Tibial nerve (tissue), 4 donors: Measurements from ENCODE around the gene FAM237A. TPM values are rescaled to one million over a fixed set of nuclear protein-coding genes. Genes with fewer than 3 reads are reported as not detected.

Experiments used
- DNase-seq, 2 donors: peaks; one replicate each; pipeline ENCODE4 v3.0.0-alpha.2; 2019; ENCODE audit warnings: low spot score in 2 of 2
- H3K27ac ChIP-seq, 4 donors: fragments of 200-600 bp; sonication (generic) in 3 of 4; one replicate each; pipeline ENCODE4 v1.5.1; 2017 to 2019; ENCODE audit warnings: mild to moderate bottlenecking in 1 of 4
- H3K27me3 ChIP-seq, 2 donors: fragments of 200-600 bp; sonication (generic) in 1 of 2; one replicate each; pipeline versions ENCODE4 v1.5.1 to v1.6.0; 2017 to 2019
- H3K36me3 ChIP-seq, 3 donors: fragments of 200-600 bp; sonication (generic); one replicate each; pipeline ENCODE4 v1.5.1; 2018 to 2019
- H3K4me1 ChIP-seq, 4 donors: fragments of 200-600 bp; sonication (generic) in 3 of 4; one replicate each; pipeline ENCODE4 v1.5.1; 2017 to 2019
- H3K4me3 ChIP-seq, 4 donors: fragments of 200-600 bp; sonication (generic) in 3 of 4; one replicate each; pipeline ENCODE4 v1.5.1; 2017 to 2019; ENCODE audit warnings: mild to moderate bottlenecking in 1 of 4, moderate library complexity in 1 of 4
- H3K9me3 ChIP-seq, 4 donors: fragments of 200-600 bp; sonication (generic) in 3 of 4; one replicate each; pipeline ENCODE4 v1.5.1; 2017 to 2019
- CTCF ChIP-seq, 5 experiments: fragments of 200-600 bp in 3 of 5; fragments of 450-650 bp in 2 of 5; sonication (generic) in 3 of 5; IDR thresholded peaks; one replicate each; pipeline ENCODE4 v1.5.1; 2016 to 2019; ENCODE audit warnings: antibody characterized with exemption in 5 of 5, mild to moderate bottlenecking in 3 of 5, moderate library complexity in 2 of 5
- EP300 ChIP-seq, 2 donors: sonication (generic); formaldehyde crosslinking; IDR thresholded peaks; one replicate each; pipeline ENCODE4 v1.6.1; 2017; ENCODE audit warnings: antibody characterized with exemption in 2 of 2, mild to moderate bottlenecking in 1 of 2
- POLR2A ChIP-seq, 2 donors: fragments of 450-650 bp; IDR thresholded peaks; one replicate each; pipeline ENCODE4 v1.6.1; 2017; ENCODE audit warnings: antibody characterized with exemption in 2 of 2, mild to moderate bottlenecking in 2 of 2, moderate library complexity in 2 of 2
- WGBS, 2 donors: methylation state at CpG; one replicate each; pipeline ENCODE4 v1.1.5; 2018; 5-methylcytosine and 5-hydroxymethylcytosine counted together
- total RNA-seq, 4 donors: library from RNA; depleted of rRNA; stranded (reverse); fragments of >200 nt; gene quantifications; one replicate each; pipeline ENCODE4 v1.1.0, GENCODE V29; 2016

FAM237A gene
- total RNA-seq, result not detected

GRCh38 chr2:206642075-206643025 is at the start of gene FAM237A:
FAM237A (plus strand) TSS chr2:206642487; CDS start chr2:206644237, 1,750 bp downstream.
- Histone ChIP-seq H3K27me3 (peaks cover 0 to 26% of the 10 kb centered on the region in 2 donors), H3K4me3 (no peak within 1 kb of the TSS), H3K9me3 (peaks cover 0 to 5% (median 0%) of the 10 kb centered on the region in 4 donors), H3K36me3 (no peaks in the 10 kb centered on the region), H3K4me1 (peaks cover 0 to 8% (median 0%) of the 10 kb centered on the region in 4 donors), H3K27ac (no peak within 1 kb of the TSS)
- 3 to 6% methylated on average over 38 to 55 of the region's 56 CpGs for WGBS, 2 donors
- peak in 1 of 2 donors; percentile 11 for DNase-seq
- TF ChIP-seq POLR2A (IDR thresholded peaks at IDR 0.05) (no peak), EP300 (IDR thresholded peaks at IDR 0.05) (no peak), CTCF (IDR thresholded peaks at IDR 0.05) (no peak)

- Histone ChIP-seq H3K9me3 (no peaks in the 10 kb centered on the region), H3K27me3 (no peaks in the 10 kb centered on the region), H3K4me3 (no peak overlapping the region), H3K4me1 (no peaks in the 10 kb centered on the region), H3K36me3 (peaks cover 0 to 31% (median 0%) of the 10 kb centered on the region in 3 donors), H3K27ac (no peak overlapping the region)
- WGBS, 2 donors, result 94 to 95% methylated on average over 3 of the region's 3 CpGs
- TF ChIP-seq CTCF (IDR thresholded peaks at IDR 0.05), result no peak
- TF ChIP-seq POLR2A (IDR thresholded peaks at IDR 0.05), result no peak
- TF ChIP-seq EP300 (IDR thresholded peaks at IDR 0.05), result no peak
- no peak for DNase-seq
Observed at GRCh38 chr2:206597717-206598218, 44.5 kb upstream of the FAM237A start.

- Histone ChIP-seq H3K9me3 (no peaks in the 10 kb centered on the region), H3K4me3 (no peak overlapping the region), H3K27ac (no peak overlapping the region), H3K36me3 (peaks cover 0 to 5% (median 0%) of the 10 kb centered on the region in 3 donors), H3K4me1 (no peaks in the 10 kb centered on the region), H3K27me3 (no peaks in the 10 kb centered on the region)
- WGBS, 2 donors, result 93% methylated on average over 3 of the region's 3 CpGs
- no peak for TF ChIP-seq POLR2A (IDR thresholded peaks at IDR 0.05)
- TF ChIP-seq CTCF (IDR thresholded peaks at IDR 0.05), result no peak
- no peak for TF ChIP-seq EP300 (IDR thresholded peaks at IDR 0.05)
- no peak for DNase-seq
Observed at GRCh38 chr2:206603243-206603642, 39.0 kb upstream of the FAM237A start.

GRCh38 chr2:206610451-206610850 is 31.8 kb upstream of the FAM237A start:
- Histone ChIP-seq H3K4me3 (no peak overlapping the region), H3K9me3 (no peaks in the 10 kb centered on the region), H3K36me3 (peaks cover 0 to 13% (median 0%) of the 10 kb centered on the region in 3 donors), H3K4me1 (no peaks in the 10 kb centered on the region), H3K27me3 (no peaks in the 10 kb centered on the region), H3K27ac (no peak overlapping the region)
- TF ChIP-seq CTCF (IDR thresholded peaks at IDR 0.05) (no peak), EP300 (IDR thresholded peaks at IDR 0.05) (no peak), POLR2A (IDR thresholded peaks at IDR 0.05) (no peak)
- DNase-seq, result no peak
- 71 to 76% methylated on average over 1 of the region's 1 CpG for WGBS, 2 donors

GRCh38 chr2:206611191-206611590 is 31.1 kb upstream of the FAM237A start:
- TF ChIP-seq POLR2A (IDR thresholded peaks at IDR 0.05) (no peak), CTCF (IDR thresholded peaks at IDR 0.05) (no peak), EP300 (IDR thresholded peaks at IDR 0.05) (no peak)
- H3K4me1 ChIP-seq, result no peaks in the 10 kb centered on the region
- no peak overlapping the region for H3K27ac ChIP-seq
- no peaks in the 10 kb centered on the region for H3K9me3 ChIP-seq
- H3K27me3 ChIP-seq, result no peaks in the 10 kb centered on the region
- H3K36me3 ChIP-seq, result peaks cover 0 to 13% (median 0%) of the 10 kb centered on the region in 3 donors
- H3K4me3 ChIP-seq, result no peak overlapping the region
- 84 to 86% methylated on average over 6 of the region's 6 CpGs for WGBS, 2 donors
- DNase-seq, result no peak
